ENCODE results near the gene ITGA1.
A peak's percentile ranks its signal among the peaks of the same experiment; 100 is the strongest.

The ITGA1 gene

GRCh38 chr5:52774005-52774410 is 13.7 kb upstream of the ITGA1 start:
- H3K27ac ChIP-seq = peak overlapping the region; percentile 30
- H3K4me1 ChIP-seq = no peaks in the 10 kb centered on the region
- no peaks in the 10 kb centered on the region for H3K36me3 ChIP-seq (ENCODE audit: control insufficient read depth, insufficient read depth, low read length)
- no peak overlapping the region for H3K4me3 ChIP-seq (ENCODE audit: low read depth, low read length)
- H3K27me3 ChIP-seq (ENCODE audit: control insufficient read depth, insufficient read depth, low read length) = no peaks in the 10 kb centered on the region
- no peaks in the 10 kb centered on the region for H3K9me3 ChIP-seq (ENCODE audit: control insufficient read depth, low read length)
- peak overlapping the region; percentile 68 for H2AFZ ChIP-seq
- H3K9ac ChIP-seq = no peak overlapping the region
- H3K4me2 ChIP-seq (ENCODE audit: low read length) = no peak overlapping the region
- TF ChIP-seq CTCF (IDR thresholded peaks at IDR 0.05) = no peak
- H3K79me2 ChIP-seq = no peaks in the 10 kb centered on the region

GRCh38 chr5:52776116-52776515 is 11.6 kb upstream of the ITGA1 start:
- TF ChIP-seq CTCF (IDR thresholded peaks at IDR 0.05) = no peak
- no peak overlapping the region for H3K4me3 ChIP-seq (ENCODE audit: low read depth, low read length)
- H3K4me2 ChIP-seq (ENCODE audit: low read length) = no peak overlapping the region
- no peaks in the 10 kb centered on the region for H3K36me3 ChIP-seq (ENCODE audit: control insufficient read depth, insufficient read depth, low read length)
- no peaks in the 10 kb centered on the region for H3K27me3 ChIP-seq (ENCODE audit: control insufficient read depth, insufficient read depth, low read length)
- no peaks in the 10 kb centered on the region for H3K9me3 ChIP-seq (ENCODE audit: control insufficient read depth, low read length)
- H3K79me2 ChIP-seq = no peaks in the 10 kb centered on the region
- H3K4me1 ChIP-seq = no peaks in the 10 kb centered on the region
- no peak overlapping the region for H3K27ac ChIP-seq
- H2AFZ ChIP-seq = no peak overlapping the region
- H3K9ac ChIP-seq = no peak overlapping the region

GRCh38 chr5:52777186-52777585 is 10.5 kb upstream of the ITGA1 start:
- Histone ChIP-seq H3K4me2 (ENCODE audit: low read length) (no peak overlapping the region), H3K27me3 (ENCODE audit: control insufficient read depth, insufficient read depth, low read length) (no peaks in the 10 kb centered on the region), H3K9ac (no peak overlapping the region), H3K9me3 (ENCODE audit: control insufficient read depth, low read length) (no peaks in the 10 kb centered on the region), H3K79me2 (no peaks in the 10 kb centered on the region), H3K4me3 (ENCODE audit: low read depth, low read length) (no peak overlapping the region), H2AFZ (no peak overlapping the region), H3K27ac (no peak overlapping the region), H3K4me1 (no peaks in the 10 kb centered on the region), H3K36me3 (ENCODE audit: control insufficient read depth, insufficient read depth, low read length) (no peaks in the 10 kb centered on the region)
- no peak for TF ChIP-seq CTCF (IDR thresholded peaks at IDR 0.05)

- Histone ChIP-seq H3K36me3 (ENCODE audit: control insufficient read depth, insufficient read depth, low read length) (no peaks in the 10 kb centered on the region), H3K4me1 (no peaks in the 10 kb centered on the region), H2AFZ (no peak overlapping the region), H3K27me3 (ENCODE audit: control insufficient read depth, insufficient read depth, low read length) (no peaks in the 10 kb centered on the region), H3K4me3 (ENCODE audit: low read depth, low read length) (no peak overlapping the region), H3K4me2 (ENCODE audit: low read length) (no peak overlapping the region), H3K9me3 (ENCODE audit: control insufficient read depth, low read length) (no peaks in the 10 kb centered on the region), H3K79me2 (no peaks in the 10 kb centered on the region), H3K9ac (no peak overlapping the region), H3K27ac (no peak overlapping the region)
- no peak for TF ChIP-seq CTCF (IDR thresholded peaks at IDR 0.05)
These were observed 8.9 kb upstream of the ITGA1 start for GRCh38 chr5:52778781-52779180.

- Histone ChIP-seq H3K36me3 (ENCODE audit: control insufficient read depth, insufficient read depth, low read length) (no peaks in the 10 kb centered on the region), H3K79me2 (no peaks in the 10 kb centered on the region), H3K27ac (no peak overlapping the region), H3K27me3 (ENCODE audit: control insufficient read depth, insufficient read depth, low read length) (no peaks in the 10 kb centered on the region), H3K4me1 (no peaks in the 10 kb centered on the region), H3K4me3 (ENCODE audit: low read depth, low read length) (no peak overlapping the region), H3K4me2 (ENCODE audit: low read length) (no peak overlapping the region), H3K9ac (no peak overlapping the region), H2AFZ (no peak overlapping the region), H3K9me3 (ENCODE audit: control insufficient read depth, low read length) (no peaks in the 10 kb centered on the region)
- no peak for TF ChIP-seq CTCF (IDR thresholded peaks at IDR 0.05)
These were observed 8.5 kb upstream of the ITGA1 start for GRCh38 chr5:52779213-52779612.
